NCI-H1092 (cell line): ENCODE data around the gene NELFE.
"Not testable (repeated sequence)": the region's sequence is repeated elsewhere in the genome, so short reads cannot be mapped to it uniquely, and the experiment has no call there.

Experiments used
- DNase-seq: peaks from one replicate; lab custom pipeline; 2025; lab: John Stamatoyannopoulos, UW

NELFE gene, protein sequence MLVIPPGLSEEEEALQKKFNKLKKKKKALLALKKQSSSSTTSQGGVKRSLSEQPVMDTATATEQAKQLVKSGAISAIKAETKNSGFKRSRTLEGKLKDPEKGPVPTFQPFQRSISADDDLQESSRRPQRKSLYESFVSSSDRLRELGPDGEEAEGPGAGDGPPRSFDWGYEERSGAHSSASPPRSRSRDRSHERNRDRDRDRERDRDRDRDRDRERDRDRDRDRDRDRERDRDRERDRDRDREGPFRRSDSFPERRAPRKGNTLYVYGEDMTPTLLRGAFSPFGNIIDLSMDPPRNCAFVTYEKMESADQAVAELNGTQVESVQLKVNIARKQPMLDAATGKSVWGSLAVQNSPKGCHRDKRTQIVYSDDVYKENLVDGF

DNA sequence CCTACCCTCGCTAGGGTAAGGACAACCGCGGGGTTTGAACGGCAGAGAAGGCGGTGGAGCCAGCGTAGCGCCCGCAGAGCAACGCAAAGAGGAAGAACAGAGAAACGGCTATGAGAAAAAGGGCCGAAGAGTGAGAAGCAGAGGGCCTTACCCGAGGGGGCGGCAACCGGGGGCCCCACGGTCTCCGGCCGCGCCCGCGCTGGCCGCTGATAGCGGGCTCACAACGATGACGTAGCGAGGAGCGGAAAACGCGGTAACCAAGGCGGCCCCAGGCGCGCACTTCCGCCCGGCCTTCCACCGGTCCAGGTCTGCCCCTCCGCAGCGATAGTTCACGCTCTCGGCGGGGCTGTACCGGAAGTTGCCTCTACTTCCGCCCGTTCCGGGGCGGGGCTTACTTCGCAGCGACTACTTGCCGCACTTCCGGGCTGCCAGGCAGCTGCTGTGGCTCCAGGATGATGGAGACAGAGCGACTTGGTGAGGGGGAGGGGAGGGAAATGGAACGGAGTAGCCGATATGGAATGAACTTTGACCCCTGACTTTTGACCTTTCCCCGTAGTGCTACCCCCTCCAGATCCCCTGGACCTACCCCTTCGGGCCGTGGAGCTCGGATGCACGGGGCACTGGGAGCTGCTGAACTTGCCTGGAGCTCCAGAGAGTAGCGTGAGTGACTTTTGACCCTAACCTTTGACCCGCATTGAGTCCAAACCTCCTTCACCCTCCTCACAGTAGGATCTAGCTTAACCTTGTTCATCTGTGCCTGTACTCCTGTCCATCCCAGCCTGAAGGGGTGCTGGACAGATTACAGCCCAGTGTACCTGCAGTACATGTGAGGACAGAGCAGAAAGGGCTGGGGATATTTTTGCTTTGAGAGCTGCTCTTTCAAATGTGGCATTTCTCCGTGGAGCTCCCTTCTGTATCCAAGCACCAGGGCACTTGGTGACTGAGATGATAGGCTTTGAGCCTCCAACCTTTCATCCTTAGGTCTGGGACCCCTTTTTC, at the start of gene NELFE, which contains the start of gene SKIC2:
Gene NELFE (minus strand): TSS at position 231 of the 999 bp plus-strand sequence. CDS start 525 bp downstream, outside the sequence.
Gene SKIC2 (plus strand): TSS at position 435 of the 999 bp plus-strand sequence. CDS start 18 bp downstream, at position 453.
- peak; percentile 94 for DNase-seq

GRCh38 chr6:32008037-32008436, 49.3 kb upstream of the NELFE start:
- DNase-seq: not testable (repeated sequence)

DNA sequence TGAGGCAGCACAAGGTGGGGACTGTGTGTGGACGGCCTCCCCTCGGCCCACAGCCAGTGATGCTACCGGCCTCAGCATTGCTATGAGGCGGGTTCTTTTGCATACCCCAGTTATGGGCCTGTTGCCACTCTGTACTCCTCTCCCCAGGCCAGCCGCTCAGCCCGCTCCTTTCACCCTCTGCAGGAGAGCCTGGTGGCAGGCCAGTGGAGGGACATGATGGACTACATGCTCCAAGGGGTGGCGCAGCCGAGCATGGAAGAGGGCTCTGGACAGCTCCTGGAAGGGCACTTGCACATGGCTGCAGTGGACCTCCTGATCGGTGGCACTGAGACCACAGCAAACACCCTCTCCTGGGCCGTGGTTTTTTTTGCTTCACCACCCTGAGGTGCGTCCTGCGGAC, 48.3 kb upstream of the NELFE start:
- DNase-seq: not testable (repeated sequence)

- not testable (repeated sequence) for DNase-seq
These were observed 47.3 kb upstream of the NELFE start for GRCh38 chr6:32005991-32006529.

DNA sequence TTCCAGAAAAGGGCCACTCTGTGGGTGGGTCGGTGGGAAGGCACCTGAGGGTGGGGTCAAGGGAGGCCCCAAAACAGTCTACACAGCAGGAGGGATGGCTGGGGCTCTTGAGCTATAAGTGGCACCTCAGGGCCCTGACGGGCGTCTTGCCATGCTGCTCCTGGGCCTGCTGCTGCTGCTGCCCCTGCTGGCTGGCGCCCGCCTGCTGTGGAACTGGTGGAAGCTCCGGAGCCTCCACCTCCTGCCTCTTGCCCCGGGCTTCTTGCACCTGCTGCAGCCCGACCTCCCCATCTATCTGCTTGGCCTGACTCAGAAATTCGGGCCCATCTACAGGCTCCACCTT, 46.7 kb upstream of the NELFE start:
- DNase-seq: not testable (repeated sequence)

DNA sequence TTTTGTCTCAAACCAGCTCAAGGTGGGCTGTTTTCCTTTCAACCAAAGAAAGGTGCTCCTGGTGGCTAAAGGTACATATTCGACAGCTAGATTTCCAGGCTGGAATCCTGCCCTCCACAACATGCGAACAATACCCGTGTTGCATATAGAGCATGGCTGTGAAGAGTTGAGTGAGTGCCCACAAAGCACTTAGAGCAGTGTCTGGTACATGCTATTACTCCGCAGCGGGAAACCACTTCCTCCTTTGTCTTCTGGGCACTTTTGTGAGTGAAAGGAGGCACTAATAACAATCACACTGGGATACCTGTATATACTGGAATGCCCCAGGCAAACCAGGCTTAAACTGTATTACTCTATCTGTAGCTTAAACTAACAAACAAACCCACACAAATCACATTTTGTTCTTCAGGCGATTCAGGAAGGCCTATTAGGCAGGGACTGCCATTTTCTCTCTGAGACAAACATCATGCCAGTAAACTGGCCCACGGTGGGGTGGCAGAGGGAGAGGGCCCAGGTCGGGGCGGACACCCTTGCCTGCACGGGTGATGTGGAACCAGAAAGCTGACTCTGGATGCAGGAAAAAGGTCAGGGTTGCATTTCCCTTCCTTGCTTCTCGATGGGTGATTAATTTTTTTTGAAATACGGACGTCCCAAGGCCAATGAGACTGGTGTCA, 46.2 kb upstream of the NELFE start:
- not testable (repeated sequence) for DNase-seq

- DNase-seq: not testable (repeated sequence)
These were observed 45.6 kb upstream of the NELFE start for GRCh38 chr6:32004393-32004792.

DNA sequence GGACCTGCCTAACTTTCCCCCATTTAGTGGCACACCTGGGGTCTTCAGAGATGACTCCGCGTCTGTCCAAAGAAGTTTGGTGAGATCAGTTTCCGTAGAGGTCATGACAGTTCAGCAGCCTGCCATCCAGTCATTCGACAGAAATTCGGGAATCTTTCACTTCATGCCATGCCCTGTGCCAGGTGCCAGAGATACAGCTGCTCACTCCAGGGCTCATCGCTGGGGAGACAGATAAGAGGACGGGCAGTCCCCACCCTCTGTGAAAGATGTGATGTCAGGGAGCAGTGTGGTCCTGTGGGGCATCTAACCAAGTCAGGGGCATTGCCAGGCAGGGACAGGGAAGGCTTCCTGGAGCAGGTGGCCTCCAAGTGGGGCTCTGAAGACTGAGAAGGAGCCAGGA, 44.5 kb upstream of the NELFE start:
- not testable (repeated sequence) for DNase-seq

GRCh38 chr6:32002546-32003268, 43.9 kb upstream of the NELFE start:
- DNase-seq: not testable (repeated sequence)

DNA sequence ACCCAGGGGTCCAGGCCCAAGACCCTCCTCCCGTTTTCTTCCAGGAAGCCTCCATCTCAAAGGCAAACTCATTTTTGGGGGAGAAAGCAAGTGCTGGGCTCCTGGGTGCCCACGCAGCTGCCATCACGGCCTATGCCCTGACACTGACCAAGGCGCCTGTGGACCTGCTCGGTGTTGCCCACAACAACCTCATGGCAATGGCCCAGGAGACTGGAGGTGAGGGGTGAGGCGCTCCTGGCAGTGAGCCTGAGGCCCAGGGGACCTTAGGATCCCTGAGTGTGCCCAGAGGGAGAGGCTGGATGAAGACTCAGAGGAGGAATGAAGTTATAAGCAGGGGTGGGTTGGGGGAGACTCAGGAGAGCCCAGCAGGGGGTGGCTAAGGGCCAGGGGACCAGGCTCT, 37.6 kb upstream of the NELFE start:
- not testable (repeated sequence) for DNase-seq

DNA sequence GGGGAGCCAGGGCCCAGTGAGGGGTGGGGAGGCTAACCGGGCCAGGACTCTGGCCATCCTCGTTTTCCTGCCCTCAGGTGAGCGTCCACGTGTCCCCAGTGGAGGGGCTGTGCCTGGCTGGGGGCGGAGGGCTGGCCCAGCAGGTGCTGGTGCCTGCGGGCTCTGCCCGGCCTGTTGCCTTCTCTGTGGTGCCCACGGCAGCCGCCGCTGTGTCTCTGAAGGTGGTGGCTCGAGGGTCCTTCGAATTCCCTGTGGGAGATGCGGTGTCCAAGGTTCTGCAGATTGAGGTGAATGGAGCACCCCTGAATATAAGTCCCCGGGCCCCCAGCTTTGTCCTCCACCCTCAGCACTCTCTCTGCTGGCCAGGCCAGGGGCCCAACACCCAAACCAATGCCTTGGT, 35.6 kb upstream of the NELFE start:
- DNase-seq: not testable (repeated sequence)

DNA sequence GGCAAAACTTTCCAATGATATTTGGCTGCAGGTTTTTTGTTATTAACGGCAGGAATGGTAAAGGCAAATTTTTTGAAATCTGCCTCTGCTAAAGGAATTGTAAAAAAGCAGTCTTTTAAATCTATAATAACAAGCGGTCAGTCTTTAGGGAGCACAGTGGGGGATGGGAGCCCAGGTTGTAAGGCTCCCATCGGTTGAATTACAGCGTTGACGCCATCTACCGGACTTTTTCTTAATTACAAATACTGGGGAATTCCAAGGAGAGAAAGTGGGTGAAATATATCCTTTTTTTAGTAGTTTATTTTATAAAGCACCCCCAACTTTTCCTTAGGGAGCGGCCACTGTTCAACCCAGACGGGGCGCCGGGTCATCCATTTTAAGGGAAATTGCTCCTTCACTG, 30.6 kb upstream of the NELFE start:
- DNase-seq: not testable (repeated sequence)

DNA sequence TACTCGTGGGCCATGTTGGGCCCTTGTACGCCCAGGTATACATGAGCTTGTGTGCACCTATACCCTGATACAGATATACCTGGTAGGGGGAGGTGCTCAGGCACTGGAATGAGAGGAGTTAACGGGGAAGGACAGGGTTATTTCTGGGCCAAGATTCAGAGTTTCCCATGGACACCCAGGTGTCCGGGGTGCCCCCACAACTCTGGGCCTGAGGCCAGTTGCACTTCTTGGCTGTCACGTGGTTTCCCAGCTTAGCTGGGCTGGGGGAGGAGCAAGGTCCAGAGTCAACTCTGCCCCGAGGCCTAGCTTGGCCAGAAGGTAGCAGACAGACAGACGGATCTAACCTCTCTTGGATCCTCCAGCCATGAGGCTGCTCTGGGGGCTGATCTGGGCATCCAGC, 23.0 kb upstream of the NELFE start, which contains the start of gene C4A:
Gene C4A (plus strand): TSS at position 314 of the 400 bp plus-strand sequence. CDS start 51 bp downstream, at position 365.
- DNase-seq: not testable (repeated sequence)

DNA sequence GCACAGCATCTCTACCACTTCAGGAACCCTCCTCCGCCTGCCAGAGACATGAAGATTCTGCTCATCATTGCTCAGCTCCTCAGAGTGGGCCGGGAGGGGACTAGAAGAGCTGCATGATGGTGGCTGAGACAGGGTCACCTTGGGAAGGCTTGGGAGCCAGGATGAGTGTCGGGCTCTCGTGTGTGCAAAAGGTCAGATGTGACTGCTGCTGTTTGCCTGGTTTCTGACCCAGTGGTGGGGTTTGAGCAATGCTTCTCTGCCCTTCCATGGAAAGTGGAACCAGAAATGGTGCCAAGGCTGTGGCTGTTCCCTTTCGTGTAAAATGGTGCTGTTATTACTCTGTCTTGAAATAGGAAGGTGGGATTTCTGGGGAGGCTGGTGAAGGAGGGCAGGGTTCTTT, 22.2 kb upstream of the NELFE start:
- not testable (repeated sequence) for DNase-seq

- not testable (repeated sequence) for DNase-seq
These were observed 21.6 kb upstream of the NELFE start for GRCh38 chr6:31980195-31980876.

DNA sequence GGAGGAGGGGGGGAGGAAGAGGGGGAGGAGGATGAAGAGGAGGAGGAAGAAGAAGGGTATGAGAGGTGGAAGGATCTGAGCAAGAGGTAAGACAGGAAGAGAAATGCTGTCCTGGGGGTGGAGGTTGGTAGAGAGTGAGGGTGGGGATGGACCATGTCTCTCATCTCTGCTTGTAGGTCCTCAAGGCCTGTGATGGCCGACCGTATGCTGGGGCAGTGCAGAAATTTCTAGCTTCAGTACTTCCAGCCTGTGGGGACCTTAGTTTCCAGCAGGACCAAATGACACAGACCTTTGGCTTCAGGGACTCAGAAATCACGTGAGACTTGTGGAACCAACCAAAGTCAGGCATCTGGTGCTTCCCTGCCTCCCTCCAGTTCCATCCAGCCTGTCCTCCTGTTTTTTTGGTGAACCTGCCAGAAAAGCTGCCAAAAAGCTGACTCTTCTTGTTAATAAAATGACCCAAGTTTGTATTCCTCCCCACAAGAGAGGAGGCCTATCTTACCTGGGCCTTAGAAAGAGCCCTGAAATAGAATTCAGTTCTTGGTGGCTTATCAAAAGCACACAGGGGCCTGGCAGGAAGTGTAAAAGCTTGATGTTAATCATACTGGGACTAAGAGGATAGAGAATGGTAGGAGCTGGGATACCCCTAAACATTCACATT, 20.6 kb upstream of the NELFE start:
- no peak for DNase-seq

GRCh38 chr6:31978831-31979230, 20.1 kb upstream of the NELFE start:
- DNase-seq: no peak

- DNase-seq: no peak
These were observed 19.2 kb upstream of the NELFE start for GRCh38 chr6:31977816-31978431.

DNA sequence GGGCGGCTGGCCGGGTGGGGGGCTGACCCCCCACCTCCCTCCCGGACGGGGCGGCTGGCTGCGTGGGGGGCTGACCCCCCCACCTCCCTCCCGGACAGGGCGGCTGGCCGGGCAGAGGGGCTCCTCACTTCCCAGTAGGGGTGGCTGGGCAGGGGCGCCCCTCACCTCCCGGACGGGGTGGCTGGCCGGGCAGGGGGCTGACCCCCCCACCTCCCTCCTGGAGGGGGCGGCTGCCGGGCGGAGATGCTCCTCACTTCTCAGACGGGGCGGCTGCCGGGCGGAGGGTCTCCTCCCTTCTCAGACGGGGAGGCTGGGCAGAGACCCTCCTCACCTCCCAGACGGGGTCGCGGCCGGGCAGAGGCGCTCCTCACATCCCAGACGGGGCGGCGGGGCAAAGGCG, 17.3 kb upstream of the NELFE start:
- not testable (repeated sequence) for DNase-seq
